GM12864 (cell line): ENCODE measurements around the gene TUBGCP3.

Source experiments
- DNase-seq: peaks from one replicate; pipeline ENCODE4 v3.0.0-alpha.2; 2011; ENCODE audit warnings: low read depth
- H3K4me3 ChIP-seq: 2 replicates; pipeline ENCODE4 v1.5.1; 2011; ENCODE audit warnings: mild to moderate bottlenecking, low read depth, low read length, control low read depth
- TF ChIP-seq, protein P1 (sequence below): IDR thresholded peaks from 2 replicates; pipeline ENCODE4 v1.5.1; 2011; ENCODE audit warnings: low read depth, mild to moderate bottlenecking, moderate library complexity, low read length, control low read depth, inconsistent platforms; ENCODE audit errors: missing control alignments

The TUBGCP3 gene

DNA sequence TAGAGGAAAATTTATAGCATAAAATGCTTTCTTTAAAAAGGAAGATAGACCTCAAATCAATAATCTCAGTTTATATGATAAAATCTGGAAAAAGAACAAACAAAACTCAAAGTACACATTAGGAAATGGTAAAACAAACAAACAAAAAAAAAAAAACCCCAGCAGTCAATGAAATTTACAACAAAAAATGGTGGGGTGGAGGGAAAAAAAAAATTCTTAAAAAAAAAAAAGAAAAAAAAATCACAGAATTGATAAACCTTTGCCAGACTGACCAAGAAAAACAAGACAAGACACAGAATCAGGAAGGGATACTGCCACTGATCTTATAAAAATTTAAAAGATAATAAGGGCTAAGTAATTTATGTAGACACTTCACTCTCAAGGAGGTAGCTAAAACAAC is 11.2 kb downstream of the TUBGCP3 start:
- no peak for DNase-seq
- H3K4me3 ChIP-seq = no peak overlapping the region
- TF ChIP-seq, protein P1, sequence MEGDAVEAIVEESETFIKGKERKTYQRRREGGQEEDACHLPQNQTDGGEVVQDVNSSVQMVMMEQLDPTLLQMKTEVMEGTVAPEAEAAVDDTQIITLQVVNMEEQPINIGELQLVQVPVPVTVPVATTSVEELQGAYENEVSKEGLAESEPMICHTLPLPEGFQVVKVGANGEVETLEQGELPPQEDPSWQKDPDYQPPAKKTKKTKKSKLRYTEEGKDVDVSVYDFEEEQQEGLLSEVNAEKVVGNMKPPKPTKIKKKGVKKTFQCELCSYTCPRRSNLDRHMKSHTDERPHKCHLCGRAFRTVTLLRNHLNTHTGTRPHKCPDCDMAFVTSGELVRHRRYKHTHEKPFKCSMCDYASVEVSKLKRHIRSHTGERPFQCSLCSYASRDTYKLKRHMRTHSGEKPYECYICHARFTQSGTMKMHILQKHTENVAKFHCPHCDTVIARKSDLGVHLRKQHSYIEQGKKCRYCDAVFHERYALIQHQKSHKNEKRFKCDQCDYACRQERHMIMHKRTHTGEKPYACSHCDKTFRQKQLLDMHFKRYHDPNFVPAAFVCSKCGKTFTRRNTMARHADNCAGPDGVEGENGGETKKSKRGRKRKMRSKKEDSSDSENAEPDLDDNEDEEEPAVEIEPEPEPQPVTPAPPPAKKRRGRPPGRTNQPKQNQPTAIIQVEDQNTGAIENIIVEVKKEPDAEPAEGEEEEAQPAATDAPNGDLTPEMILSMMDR = no peak

DNA sequence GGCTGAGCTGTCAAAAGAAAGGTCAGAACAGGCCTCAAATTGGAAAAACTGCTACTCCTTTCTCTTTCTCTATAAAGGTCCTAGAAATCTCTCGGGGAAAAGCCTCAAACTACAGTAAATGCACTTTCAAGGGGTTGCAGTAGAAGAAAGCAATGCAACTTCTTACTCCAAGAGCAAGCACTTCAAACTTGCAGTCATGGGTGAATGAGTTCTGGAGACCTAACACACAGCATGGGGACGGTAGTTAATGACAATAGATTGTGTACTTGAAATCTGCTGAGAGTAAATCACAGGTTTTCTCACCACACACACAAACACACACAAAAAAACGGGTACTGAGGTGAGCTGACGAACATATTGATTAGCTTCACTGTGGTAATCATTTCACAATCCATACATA is 11.8 kb downstream of the TUBGCP3 start:
- H3K4me3 ChIP-seq = no peak overlapping the region
- no peak for DNase-seq
- TF ChIP-seq, protein P1 = no peak

DNA sequence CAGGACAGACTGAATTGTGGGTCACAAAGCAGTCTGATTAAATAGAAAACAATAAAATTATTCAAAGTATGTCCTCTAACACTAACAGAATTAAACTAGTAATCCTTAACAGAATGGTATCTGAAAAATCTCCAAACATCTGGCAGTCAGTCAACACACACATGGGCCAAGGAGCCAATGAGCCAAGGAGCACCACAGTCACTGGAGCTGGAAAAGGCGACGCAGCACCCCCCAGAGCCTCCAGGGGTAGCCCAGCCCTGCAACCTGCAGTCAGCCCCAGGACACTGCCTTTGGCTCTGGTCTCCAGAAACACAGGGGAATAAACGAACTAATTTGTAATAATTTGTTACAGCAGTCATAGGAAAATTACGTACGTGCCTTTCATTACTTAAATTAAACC is 12.3 kb downstream of the TUBGCP3 start:
- TF ChIP-seq, protein P1 = no peak
- no peak overlapping the region for H3K4me3 ChIP-seq
- no peak for DNase-seq

DNA sequence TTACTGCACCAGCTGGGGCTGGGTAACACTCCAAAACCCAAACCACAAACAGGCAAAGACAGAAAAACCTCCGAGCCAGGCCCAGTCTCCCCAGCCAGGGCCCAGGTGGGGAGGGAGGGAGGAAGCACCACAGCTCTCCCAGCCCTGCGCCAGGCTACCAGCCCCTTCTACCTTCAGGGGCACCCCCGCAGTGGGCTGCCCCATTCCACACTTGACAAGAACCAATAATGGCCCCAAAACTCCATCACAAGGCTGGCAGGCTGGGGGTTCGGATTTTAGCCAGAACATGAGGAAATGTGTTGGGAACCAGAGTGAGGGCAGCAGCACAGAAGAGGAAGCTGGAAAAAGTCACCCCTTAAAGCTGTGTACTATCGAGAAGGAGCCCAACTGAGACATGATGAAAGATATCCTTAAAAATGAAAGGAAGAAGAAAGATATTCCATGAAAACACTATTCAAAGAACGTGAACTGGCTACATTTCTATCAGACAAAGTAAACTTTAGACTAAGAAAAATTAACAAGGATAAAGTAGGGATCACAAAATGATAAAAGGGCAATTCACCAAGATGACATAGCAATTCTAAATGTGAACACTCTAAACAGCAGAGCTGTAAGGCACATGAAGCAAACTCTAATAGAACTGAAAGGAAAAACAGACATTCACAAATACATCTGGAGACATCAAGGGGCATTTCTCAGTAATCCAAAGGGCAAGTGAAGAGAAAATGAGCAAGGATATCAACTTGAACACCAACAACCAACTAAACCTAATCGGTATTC is 12.9 kb downstream of the TUBGCP3 start:
- no peak for DNase-seq
- TF ChIP-seq, protein P1 = no peak
- H3K4me3 ChIP-seq = no peak overlapping the region

DNA sequence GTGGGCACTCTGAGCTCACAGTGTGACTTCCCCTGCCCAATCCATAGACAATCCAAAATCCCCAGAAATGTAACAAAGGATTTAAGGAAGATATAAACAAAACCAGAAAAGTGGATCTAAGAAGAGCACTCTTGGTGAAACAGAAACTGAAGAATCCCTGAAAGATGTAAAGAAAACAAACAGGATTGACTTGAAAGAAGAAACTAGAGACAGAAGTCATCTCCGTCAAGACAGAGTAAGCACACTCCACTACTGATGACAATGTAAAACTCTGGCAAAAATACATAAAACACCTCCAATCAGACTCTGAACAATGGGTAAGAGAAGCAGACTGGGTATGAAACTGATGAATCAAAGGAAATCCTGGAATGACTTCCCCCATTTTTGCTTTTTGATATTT is 13.5 kb downstream of the TUBGCP3 start:
- DNase-seq = no peak
- TF ChIP-seq, protein P1 = no peak

DNA sequence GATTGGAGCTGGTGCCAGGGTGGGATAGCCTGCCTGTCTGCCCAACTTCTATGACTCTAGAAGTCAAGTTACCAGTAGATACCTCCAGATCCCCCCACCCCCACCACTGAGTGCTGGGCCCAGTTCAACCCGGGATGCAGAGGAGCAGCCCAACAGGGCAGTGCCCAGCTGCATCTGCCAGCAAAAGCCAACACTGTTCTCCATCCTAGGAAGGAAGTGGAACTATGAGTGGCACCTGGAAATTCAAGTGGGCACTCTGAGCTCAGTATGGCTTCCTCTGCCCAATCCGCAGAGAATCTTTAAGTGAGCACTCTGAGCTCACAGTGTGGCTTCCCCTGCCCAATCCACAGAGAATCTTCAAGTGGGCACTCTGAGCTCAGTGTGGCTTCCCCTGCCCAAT is 14.2 kb downstream of the TUBGCP3 start:
- no peak for DNase-seq
- H3K4me3 ChIP-seq = no peak overlapping the region
- TF ChIP-seq, protein P1 = no peak

More for the DNA sequence above, 13.5 kb downstream of the TUBGCP3 start:
- no peak overlapping the region for H3K4me3 ChIP-seq

DNA sequence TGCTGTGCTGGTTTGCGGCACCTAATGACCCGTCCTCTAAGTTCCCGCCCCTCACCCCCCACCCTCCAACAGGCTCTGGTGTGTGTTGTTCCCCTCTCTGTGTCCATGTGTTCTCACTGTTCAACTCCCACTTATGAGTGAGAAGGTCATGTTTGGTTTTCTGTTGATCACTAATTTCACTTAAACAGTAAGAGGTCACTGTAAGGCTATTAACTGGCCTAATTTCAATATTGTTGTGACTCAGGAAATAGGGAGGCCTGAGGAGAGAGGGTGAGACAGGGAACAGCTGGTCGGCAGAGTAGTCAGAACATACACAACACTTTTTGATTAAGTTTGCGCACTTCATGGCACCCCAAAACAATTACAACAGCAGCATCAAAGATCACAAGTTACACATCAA is 15.6 kb downstream of the TUBGCP3 start:
- TF ChIP-seq, protein P1 = no peak
- DNase-seq = no peak

More for the DNA sequence above, 15.6 kb downstream of the TUBGCP3 start:
- no peak overlapping the region for H3K4me3 ChIP-seq
